Neuronal stem cell (in vitro differentiated cells): ENCODE measurements around the gene STXBP6.

ENCODE experiments used
- DNase-seq: peaks from one replicate; pipeline ENCODE4 v3.0.0-alpha.2; 2013; ENCODE audit warnings: low spot score
- H2AFZ ChIP-seq: one replicate; pipeline ENCODE4 v1.6.1; 2013; ENCODE audit warnings: mild to moderate bottlenecking, low read length, inconsistent platforms
- H2AK5ac ChIP-seq: 2 replicates; pipeline ENCODE4 v1.6.1; 2013; ENCODE audit warnings: low read depth, mild to moderate bottlenecking, inconsistent platforms, low read length, moderate library complexity, mixed read lengths
- H2BK120ac ChIP-seq: 2 replicates; pipeline ENCODE4 v1.6.1; 2013; ENCODE audit warnings: low read depth, mild to moderate bottlenecking, inconsistent platforms, low read length, moderate library complexity, mixed read lengths
- H2BK12ac ChIP-seq: one replicate; pipeline ENCODE4 v1.6.1; 2013; ENCODE audit warnings: low read length, inconsistent platforms
- H2BK15ac ChIP-seq: 2 replicates; pipeline ENCODE4 v1.6.1; 2013; ENCODE audit warnings: mild to moderate bottlenecking, low read length, inconsistent platforms, mixed read lengths
- H2BK5ac ChIP-seq: one replicate; pipeline ENCODE4 v1.6.1; 2013; ENCODE audit warnings: inconsistent platforms, mild to moderate bottlenecking, low read length, moderate library complexity
- H3K14ac ChIP-seq: one replicate; pipeline ENCODE4 v1.6.1; 2013; ENCODE audit warnings: low read length, inconsistent platforms
- H3K18ac ChIP-seq: 2 replicates; pipeline ENCODE4 v1.6.1; 2013; ENCODE audit warnings: low read length, inconsistent platforms
- H3K23ac ChIP-seq: 2 replicates; pipeline ENCODE4 v1.6.1; 2013; ENCODE audit warnings: low read depth, mild to moderate bottlenecking, mixed read lengths, low read length, inconsistent platforms; ENCODE audit not compliant: poor library complexity
- H3K27ac ChIP-seq: replicated peaks from 3 replicates; pipeline ENCODE4 v1.5.1; 2013; ENCODE audit warnings: low read length, inconsistent platforms
- H3K27me3 ChIP-seq, 3 experiments: 2 replicates each; pipeline ENCODE4 v1.6.1; 2013; ENCODE audit warnings: low read length in 3 of 3, mild to moderate bottlenecking in 2 of 3, inconsistent platforms in 1 of 3, low read depth in 1 of 3, mixed read lengths in 1 of 3, moderate library complexity in 1 of 3; ENCODE audit not compliant: control insufficient read depth in 3 of 3, insufficient read depth in 3 of 3
- H3K36me3 ChIP-seq, 2 donors: replicated peaks in 1 of 2; 2 replicates each; pipeline ENCODE4 v1.6.1; 2013; ENCODE audit warnings: low read length in 2 of 2; ENCODE audit not compliant: control insufficient read depth in 2 of 2, insufficient read depth in 2 of 2
- H3K4ac ChIP-seq: 2 replicates; pipeline ENCODE4 v1.6.1; 2013; ENCODE audit warnings: inconsistent platforms, mild to moderate bottlenecking, low read length, moderate library complexity
- H3K4me1 ChIP-seq, 2 donors: 1 replicate in 1 of 2; 2 replicates in 1 of 2; pipeline ENCODE4 v1.6.1; 2013; ENCODE audit warnings: low read length in 2 of 2, low read depth in 1 of 2; ENCODE audit not compliant: control insufficient read depth in 2 of 2, insufficient read depth in 1 of 2
- H3K4me2 ChIP-seq: one replicate; pipeline ENCODE4 v1.6.1; 2013; ENCODE audit warnings: mild to moderate bottlenecking, low read length, inconsistent platforms; ENCODE audit not compliant: insufficient read depth, poor library complexity, severe bottlenecking
- H3K4me3 ChIP-seq, 2 donors: 2 replicates each; pipeline ENCODE4 v1.5.1; 2013; ENCODE audit warnings: low read length in 2 of 2, mild to moderate bottlenecking in 2 of 2, inconsistent platforms in 1 of 2, moderate library complexity in 1 of 2
- H3K79me1 ChIP-seq: one replicate; pipeline ENCODE4 v1.6.1; 2013; ENCODE audit warnings: low read depth, mild to moderate bottlenecking, inconsistent platforms, low read length, moderate library complexity
- H3K9ac ChIP-seq: one replicate; pipeline ENCODE4 v1.6.1; 2013; ENCODE audit warnings: mild to moderate bottlenecking, low read depth, low read length, inconsistent platforms; ENCODE audit not compliant: poor library complexity
- H3K9me3 ChIP-seq, 2 donors: replicated peaks in 1 of 2; 2 replicates each; pipeline versions ENCODE3 to v1.6.1; 2013; ENCODE audit warnings: low read length in 2 of 2, mild to moderate bottlenecking in 2 of 2, inconsistent platforms in 1 of 2, low read depth in 1 of 2, mixed read lengths in 1 of 2, moderate library complexity in 1 of 2; ENCODE audit not compliant: control insufficient read depth in 2 of 2, insufficient read depth in 1 of 2
- H4K8ac ChIP-seq: one replicate; pipeline ENCODE4 v1.6.1; 2013; ENCODE audit warnings: low read depth, mild to moderate bottlenecking, inconsistent platforms, low read length, moderate library complexity
- H4K91ac ChIP-seq: one replicate; pipeline ENCODE4 v1.6.1; 2013; ENCODE audit warnings: low read length, low read depth, mild to moderate bottlenecking, inconsistent platforms; ENCODE audit not compliant: poor library complexity
- WGBS, 2 donors: extraction: QIAGEN DNeasy Blood & Tissue Kit; methylation state at CpG; one replicate each; pipeline ENCODE4 v1.1.7; 2013; ENCODE audit warnings: missing lambda C conversion rate in 2 of 2, mixed read lengths in 1 of 2; ENCODE audit not compliant: insufficient read length in 2 of 2, insufficient replicate concordance in 1 of 2; ENCODE audit errors: extremely low coverage in 2 of 2; 5-methylcytosine and 5-hydroxymethylcytosine counted together

STXBP6 gene

DNA sequence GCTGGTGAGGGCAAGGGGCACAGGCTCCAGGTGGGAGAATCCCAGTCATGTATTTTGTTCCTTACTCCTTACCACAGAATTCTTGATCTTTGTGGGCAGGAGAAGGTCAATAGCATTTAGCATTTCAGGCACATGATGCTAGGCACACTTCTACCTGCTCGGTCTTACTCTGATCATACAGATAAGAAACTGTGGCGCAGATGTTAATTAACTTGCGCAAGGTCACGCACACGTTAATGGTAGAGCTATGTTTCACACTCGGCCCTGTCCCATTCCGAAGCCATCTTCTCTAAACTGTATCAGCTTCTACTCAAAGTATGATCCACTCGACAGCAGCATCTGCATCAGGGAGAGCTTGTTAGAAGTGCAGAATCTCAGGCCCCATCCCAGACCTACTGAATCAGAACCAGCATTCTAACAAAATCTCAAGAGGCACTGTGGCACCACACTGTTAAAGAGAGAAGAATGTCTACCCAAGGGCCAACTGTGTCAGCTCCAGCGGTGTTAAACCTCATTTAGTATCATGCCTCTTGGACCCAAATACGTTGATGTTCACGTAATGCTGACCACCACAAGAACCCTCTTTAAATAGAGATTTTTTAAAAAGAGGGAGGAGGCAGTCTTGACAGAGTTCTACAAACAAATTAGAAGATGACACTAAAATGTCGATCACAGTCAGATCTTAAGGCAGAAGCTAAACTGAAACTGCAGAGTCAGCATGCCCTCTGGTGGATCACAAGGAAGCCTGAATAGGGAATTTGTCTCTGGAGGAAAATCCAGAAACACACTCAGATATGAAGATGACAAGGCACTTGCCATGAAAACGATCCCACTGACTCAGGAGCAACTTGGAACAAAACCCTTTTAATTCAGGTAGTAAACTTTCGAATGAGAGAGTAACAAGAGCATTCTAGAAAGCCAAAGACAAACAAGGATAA, 7.3 kb downstream of the STXBP6 start:
- no peaks in the 10 kb centered on the region for H3K9me3 ChIP-seq
- H3K18ac ChIP-seq: no peak overlapping the region
- no peaks in the 10 kb centered on the region for H3K79me1 ChIP-seq
- H3K4me2 ChIP-seq: no peak overlapping the region
- H2BK5ac ChIP-seq: no peak overlapping the region
- H2AK5ac ChIP-seq: no peak overlapping the region
- no CpG with 5 or more reads among the region's 14 CpGs for WGBS, 2 donors
- H2BK120ac ChIP-seq: no peak overlapping the region
- no peak overlapping the region for H2AFZ ChIP-seq
- H2BK15ac ChIP-seq: no peak overlapping the region
- H3K4me1 ChIP-seq: peaks cover 0 to 2% of the 10 kb centered on the region in 2 donors
- H3K4ac ChIP-seq: no peak overlapping the region
- H4K8ac ChIP-seq: no peak overlapping the region
- H3K4me3 ChIP-seq: no peak overlapping the region
- peaks cover 0 to 22% (median 0%) of the 10 kb centered on the region in 3 experiments for H3K27me3 ChIP-seq
- no peak overlapping the region for H3K14ac ChIP-seq
- no peak overlapping the region for H3K9ac ChIP-seq
- H3K36me3 ChIP-seq: no peaks in the 10 kb centered on the region
- no peak overlapping the region for H3K23ac ChIP-seq
- no peak overlapping the region for H4K91ac ChIP-seq
- H2BK12ac ChIP-seq: no peak overlapping the region
- peak; percentile 24 for DNase-seq
- no peak overlapping the region for H3K27ac ChIP-seq

DNA sequence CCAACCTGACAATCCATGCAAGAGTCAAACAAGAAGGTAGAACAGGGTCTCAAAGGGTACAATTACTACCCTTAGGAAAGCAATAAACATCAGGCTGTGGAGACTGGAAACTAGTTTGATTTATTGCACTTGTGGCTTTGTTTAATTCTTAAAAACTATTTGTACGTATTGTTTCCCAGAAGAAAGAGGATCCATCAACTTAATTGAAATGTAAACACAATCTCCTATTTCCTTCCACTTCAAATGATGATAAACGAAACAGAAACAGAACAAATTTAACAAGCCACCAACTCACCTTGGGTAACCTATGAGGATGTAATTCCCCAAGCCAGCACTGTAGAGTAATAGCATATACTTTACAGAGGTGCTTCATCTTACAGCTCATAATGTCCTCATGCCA, 8.0 kb downstream of the STXBP6 start:
- Histone ChIP-seq H3K79me1 (no peaks in the 10 kb centered on the region), H3K36me3 (no peaks in the 10 kb centered on the region), H2BK12ac (no peak overlapping the region), H4K8ac (no peak overlapping the region), H3K14ac (no peak overlapping the region), H3K23ac (no peak overlapping the region), H3K4me3 (no peak overlapping the region), H4K91ac (no peak overlapping the region), H3K4me1 (peaks cover 0 to 2% of the 10 kb centered on the region in 2 donors), H2AK5ac (no peak overlapping the region), H3K27ac (no peak overlapping the region), H3K4me2 (no peak overlapping the region), H3K4ac (no peak overlapping the region), H3K9ac (no peak overlapping the region), H2BK120ac (no peak overlapping the region), H3K27me3 (peaks cover 0 to 15% (median 0%) of the 10 kb centered on the region in 3 experiments), H2BK5ac (no peak overlapping the region), H3K18ac (no peak overlapping the region), H2BK15ac (no peak overlapping the region), H3K9me3 (no peaks in the 10 kb centered on the region), H2AFZ (no peak overlapping the region)
- WGBS, 2 donors: no CpG with 5 or more reads among the region's 2 CpGs
- no peak for DNase-seq

DNA sequence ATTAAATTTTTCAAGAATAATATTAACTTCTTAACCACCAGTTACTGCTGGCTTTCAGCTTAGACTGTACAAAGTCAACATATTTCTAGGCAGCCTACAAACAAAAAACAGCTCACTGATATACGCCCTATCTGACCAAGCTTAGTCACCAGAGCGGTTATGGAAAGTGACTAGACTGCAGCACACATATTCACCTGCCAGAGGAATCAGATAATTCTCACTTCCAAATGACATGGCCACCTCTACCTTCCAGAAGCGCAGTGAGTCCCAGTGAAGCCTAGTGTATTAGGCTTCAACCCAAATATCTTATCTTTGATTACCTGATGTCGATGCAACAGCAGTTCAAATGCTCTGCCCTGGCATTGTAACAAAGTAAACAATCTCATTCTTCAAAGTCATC, 8.5 kb downstream of the STXBP6 start:
- H3K36me3 ChIP-seq: no peaks in the 10 kb centered on the region
- H2AFZ ChIP-seq: no peak overlapping the region
- H4K8ac ChIP-seq: no peak overlapping the region
- no peak overlapping the region for H3K23ac ChIP-seq
- H2BK15ac ChIP-seq: no peak overlapping the region
- no peak overlapping the region for H2AK5ac ChIP-seq
- no peak overlapping the region for H2BK12ac ChIP-seq
- H3K18ac ChIP-seq: no peak overlapping the region
- no peak overlapping the region for H4K91ac ChIP-seq
- no peak overlapping the region for H3K4ac ChIP-seq
- no CpG with 5 or more reads among the region's 4 CpGs for WGBS, 2 donors
- H3K4me3 ChIP-seq: no peak overlapping the region
- peaks cover 0 to 11% (median 0%) of the 10 kb centered on the region in 3 experiments for H3K27me3 ChIP-seq
- no peak overlapping the region for H2BK120ac ChIP-seq
- H3K4me2 ChIP-seq: no peak overlapping the region
- H2BK5ac ChIP-seq: no peak overlapping the region
- H3K14ac ChIP-seq: no peak overlapping the region
- no peaks in the 10 kb centered on the region for H3K9me3 ChIP-seq
- no peak overlapping the region for H3K27ac ChIP-seq
- no peak for DNase-seq
- H3K79me1 ChIP-seq: no peaks in the 10 kb centered on the region
- no peak overlapping the region for H3K9ac ChIP-seq
- H3K4me1 ChIP-seq: peaks cover 0 to 2% of the 10 kb centered on the region in 2 donors

DNA sequence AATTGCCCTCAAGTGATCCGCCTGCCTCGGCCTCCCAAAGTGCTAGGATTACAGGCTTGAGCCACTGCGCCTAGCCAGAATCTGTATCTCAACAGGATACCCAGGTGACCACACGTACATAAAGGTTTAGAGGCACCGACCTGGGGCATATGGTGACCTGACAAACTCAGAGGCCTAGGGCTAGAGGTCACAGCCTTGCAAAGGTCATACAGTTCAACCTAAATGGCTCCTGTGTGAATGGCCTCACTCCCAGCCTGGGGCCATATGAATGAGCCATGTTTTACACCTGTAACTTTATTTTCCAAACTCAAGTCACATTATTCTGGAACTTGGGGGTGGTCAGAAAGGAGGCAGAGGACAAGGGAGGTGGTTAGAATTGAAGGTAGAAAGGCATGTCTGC, 10.0 kb downstream of the STXBP6 start:
- H3K27me3 ChIP-seq: peaks cover 0 to 3% (median 0%) of the 10 kb centered on the region in 3 experiments
- H3K36me3 ChIP-seq: no peaks in the 10 kb centered on the region
- no peak for DNase-seq
- no peaks in the 10 kb centered on the region for H3K9me3 ChIP-seq
- H4K91ac ChIP-seq: no peak overlapping the region
- H3K27ac ChIP-seq: no peak overlapping the region
- H3K79me1 ChIP-seq: no peaks in the 10 kb centered on the region
- no peak overlapping the region for H3K18ac ChIP-seq
- H4K8ac ChIP-seq: no peak overlapping the region
- H2BK120ac ChIP-seq: no peak overlapping the region
- H3K4me2 ChIP-seq: no peak overlapping the region
- no peak overlapping the region for H3K9ac ChIP-seq
- no peak overlapping the region for H3K23ac ChIP-seq
- H2BK15ac ChIP-seq: no peak overlapping the region
- no peak overlapping the region for H3K4ac ChIP-seq
- H2BK12ac ChIP-seq: no peak overlapping the region
- no peak overlapping the region for H2AK5ac ChIP-seq
- no peak overlapping the region for H2AFZ ChIP-seq
- H3K4me1 ChIP-seq: peaks cover 0 to 2% of the 10 kb centered on the region in 2 donors
- no peak overlapping the region for H2BK5ac ChIP-seq
- H3K14ac ChIP-seq: no peak overlapping the region
- WGBS, 2 donors: no CpG with 5 or more reads among the region's 5 CpGs
- H3K4me3 ChIP-seq: no peak overlapping the region
